Trophoblast cell (in vitro differentiated cells and primary cell): ENCODE data around the gene PAFAH1B2.

Experiments
- DNase-seq, 2 donors: peaks; one replicate each; pipeline ENCODE4 v3.0.0-alpha.2; 2016
- H2AFZ ChIP-seq: 2 replicates; pipeline ENCODE4 v1.6.1; 2013; ENCODE audit warnings: low read length, moderate library complexity, mild to moderate bottlenecking; ENCODE audit not compliant: insufficient read depth, poor library complexity
- H2AK5ac ChIP-seq: 2 replicates; pipeline ENCODE4 v1.6.1; 2013; ENCODE audit warnings: mild to moderate bottlenecking, low read length
- H2BK120ac ChIP-seq: 2 replicates; pipeline ENCODE4 v1.6.1; 2013; ENCODE audit warnings: low read length, mild to moderate bottlenecking, moderate library complexity; ENCODE audit not compliant: insufficient read depth, poor library complexity
- H2BK12ac ChIP-seq: 2 replicates; pipeline ENCODE4 v1.6.1; 2013; ENCODE audit warnings: mild to moderate bottlenecking, low read length, moderate library complexity
- H2BK5ac ChIP-seq: 2 replicates; pipeline ENCODE4 v1.6.1; 2013; ENCODE audit warnings: low read length, low read depth, moderate library complexity, mild to moderate bottlenecking; ENCODE audit not compliant: poor library complexity
- H3K14ac ChIP-seq: 2 replicates; pipeline ENCODE4 v1.6.1; 2013; ENCODE audit warnings: mild to moderate bottlenecking, low read length
- H3K18ac ChIP-seq: 2 replicates; pipeline ENCODE4 v1.6.1; 2013; ENCODE audit warnings: mild to moderate bottlenecking, low read length
- H3K23ac ChIP-seq: 2 replicates; pipeline ENCODE4 v1.6.1; 2013; ENCODE audit warnings: low read length
- H3K27ac ChIP-seq: 2 replicates; pipeline ENCODE4 v1.5.1; 2013; ENCODE audit warnings: low read depth, mild to moderate bottlenecking, inconsistent platforms, low read length, moderate library complexity
- H3K27me3 ChIP-seq: 2 replicates; pipeline ENCODE4 v1.6.1; 2013; ENCODE audit warnings: inconsistent platforms, mild to moderate bottlenecking, low read length, moderate library complexity; ENCODE audit not compliant: insufficient read depth
- H3K36me3 ChIP-seq, 2 experiments: 1 replicate in 1 of 2; 2 replicates in 1 of 2; pipeline ENCODE4 v1.6.1; 2013; ENCODE audit warnings: low read length in 2 of 2, mild to moderate bottlenecking in 2 of 2, moderate library complexity in 1 of 2; ENCODE audit not compliant: insufficient read depth in 2 of 2, control insufficient read depth in 1 of 2
- H3K4ac ChIP-seq: 2 replicates; pipeline ENCODE4 v1.6.1; 2013; ENCODE audit warnings: low read depth, mild to moderate bottlenecking, low read length, moderate library complexity
- H3K4me1 ChIP-seq, 2 experiments: 1 replicate in 1 of 2; 2 replicates in 1 of 2; pipeline ENCODE4 v1.6.1; 2013; ENCODE audit warnings: low read length in 2 of 2, mild to moderate bottlenecking in 2 of 2, moderate library complexity in 1 of 2; ENCODE audit not compliant: insufficient read depth in 2 of 2, control insufficient read depth in 1 of 2
- H3K4me2 ChIP-seq: 2 replicates; pipeline ENCODE4 v1.6.1; 2013; ENCODE audit warnings: inconsistent platforms, mild to moderate bottlenecking, low read length, moderate library complexity
- H3K4me3 ChIP-seq: 2 replicates; pipeline ENCODE4 v1.5.1; 2013; ENCODE audit warnings: mild to moderate bottlenecking, low read depth, low read length, inconsistent platforms
- H3K79me1 ChIP-seq: one replicate; pipeline ENCODE4 v1.6.1; 2013; ENCODE audit warnings: low read length
- H3K79me2 ChIP-seq: 2 replicates; pipeline ENCODE4 v1.6.1; 2013; ENCODE audit warnings: low read length, mild to moderate bottlenecking; ENCODE audit not compliant: control insufficient read depth, insufficient read depth, poor library complexity
- H3K9ac ChIP-seq: 2 replicates; pipeline ENCODE4 v1.6.1; 2013; ENCODE audit warnings: mild to moderate bottlenecking, low read length
- H3K9me3 ChIP-seq: 2 replicates; pipeline ENCODE4 v1.6.1; 2013; ENCODE audit warnings: low read depth, mild to moderate bottlenecking, control low read depth, inconsistent platforms, low read length; ENCODE audit not compliant: insufficient read depth
- H4K12ac ChIP-seq: 2 replicates; pipeline ENCODE4 v1.6.1; 2013; ENCODE audit warnings: low read depth, mild to moderate bottlenecking, low read length, moderate library complexity
- H4K8ac ChIP-seq: 2 replicates; pipeline ENCODE4 v1.6.1; 2013; ENCODE audit warnings: low read depth, mild to moderate bottlenecking, low read length, moderate library complexity
- H4K91ac ChIP-seq: one replicate; pipeline ENCODE4 v1.6.1; 2013; ENCODE audit warnings: low read depth, mild to moderate bottlenecking, low read length, moderate library complexity
- WGBS: extraction: QIAGEN DNeasy Blood & Tissue Kit; methylation state at CpG from one replicate; pipeline ENCODE4 v1.1.7; 2013; ENCODE audit warnings: missing lambda C conversion rate; ENCODE audit not compliant: insufficient read length, insufficient coverage; ENCODE audit errors: extremely low coverage; 5-methylcytosine and 5-hydroxymethylcytosine counted together

PAFAH1B2 gene

DNA sequence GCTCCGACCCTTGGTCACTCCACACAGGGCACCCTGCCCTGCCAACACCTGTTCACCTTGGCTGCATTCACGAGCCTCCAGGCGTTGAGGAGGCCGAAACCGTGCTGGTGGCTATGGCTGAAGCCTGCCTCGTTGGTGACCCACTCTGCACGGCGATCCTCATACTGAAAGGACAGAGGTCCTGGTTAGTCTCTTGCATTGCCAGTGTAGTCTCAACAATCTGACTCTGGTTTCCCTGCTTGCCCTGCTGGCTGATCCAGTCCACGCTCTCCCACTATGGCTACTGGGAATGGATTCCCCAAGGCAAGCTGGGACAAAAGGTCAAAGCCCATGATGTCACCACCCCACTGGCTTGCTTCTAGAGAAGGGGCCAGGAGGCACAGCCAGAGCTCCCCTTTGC, 74.9 kb downstream of the PAFAH1B2 start:
- Histone ChIP-seq H3K79me1 (no peaks in the 10 kb centered on the region), H3K36me3 (peaks cover 50 to 64% of the 10 kb centered on the region in 2 experiments), H4K91ac (no peak overlapping the region), H3K27ac (no peak overlapping the region), H3K14ac (no peak overlapping the region), H3K4me1 (peaks cover 0 to 5% of the 10 kb centered on the region in 2 experiments), H4K12ac (no peak overlapping the region), H3K9ac (no peak overlapping the region), H3K4me2 (no peak overlapping the region), H2AK5ac (no peak overlapping the region), H3K23ac (no peak overlapping the region), H3K79me2 (peaks cover 2% of the 10 kb centered on the region), H2BK120ac (no peak overlapping the region), H3K4ac (no peak overlapping the region), H4K8ac (no peak overlapping the region), H3K27me3 (no peaks in the 10 kb centered on the region), H3K18ac (no peak overlapping the region), H3K4me3 (no peak overlapping the region), H2AFZ (no peak overlapping the region), H2BK12ac (no peak overlapping the region), H2BK5ac (no peak overlapping the region), H3K9me3 (no peaks in the 10 kb centered on the region)
- no CpG with 5 or more reads among the region's 9 CpGs for WGBS
- DNase-seq = no peak

DNA sequence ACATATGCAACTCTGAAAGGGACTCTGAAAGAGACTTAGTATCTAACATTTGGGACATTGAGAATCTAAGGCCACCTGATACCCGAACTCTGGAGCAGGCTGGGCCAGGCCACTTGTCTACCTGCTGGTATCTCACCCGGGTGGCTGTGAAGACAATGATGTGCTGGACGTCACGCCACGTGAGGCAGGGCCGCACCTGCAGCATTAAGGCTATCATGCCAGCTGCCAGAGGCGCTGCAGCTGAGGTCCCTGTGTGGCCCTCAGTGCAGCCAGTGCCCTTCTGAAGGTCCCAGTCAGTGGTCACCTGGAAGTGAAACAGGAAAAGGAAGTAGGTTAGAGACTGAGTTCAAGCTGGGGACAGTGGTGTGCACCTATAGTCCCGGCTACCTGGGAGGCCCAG, 75.4 kb downstream of the PAFAH1B2 start:
- no peak overlapping the region for H2AK5ac ChIP-seq
- no peak overlapping the region for H3K4ac ChIP-seq
- no peaks in the 10 kb centered on the region for H3K9me3 ChIP-seq
- H3K27ac ChIP-seq = no peak overlapping the region
- H2BK5ac ChIP-seq = no peak overlapping the region
- no peak overlapping the region for H4K91ac ChIP-seq
- no peak overlapping the region for H4K8ac ChIP-seq
- H3K4me1 ChIP-seq = peaks cover 0 to 5% of the 10 kb centered on the region in 2 experiments
- H3K18ac ChIP-seq = no peak overlapping the region
- no peak overlapping the region for H2BK120ac ChIP-seq
- no peak for DNase-seq
- H3K79me1 ChIP-seq = no peaks in the 10 kb centered on the region
- no peaks in the 10 kb centered on the region for H3K27me3 ChIP-seq
- no peak overlapping the region for H4K12ac ChIP-seq
- H3K4me3 ChIP-seq = no peak overlapping the region
- no CpG with 5 or more reads among the region's 8 CpGs for WGBS
- H3K36me3 ChIP-seq = peaks cover 54 to 69% of the 10 kb centered on the region in 2 experiments
- H3K4me2 ChIP-seq = no peak overlapping the region
- H2BK12ac ChIP-seq = no peak overlapping the region
- H3K23ac ChIP-seq = no peak overlapping the region
- no peak overlapping the region for H2AFZ ChIP-seq
- peaks cover 2% of the 10 kb centered on the region for H3K79me2 ChIP-seq
- H3K9ac ChIP-seq = no peak overlapping the region
- H3K14ac ChIP-seq = no peak overlapping the region

DNA sequence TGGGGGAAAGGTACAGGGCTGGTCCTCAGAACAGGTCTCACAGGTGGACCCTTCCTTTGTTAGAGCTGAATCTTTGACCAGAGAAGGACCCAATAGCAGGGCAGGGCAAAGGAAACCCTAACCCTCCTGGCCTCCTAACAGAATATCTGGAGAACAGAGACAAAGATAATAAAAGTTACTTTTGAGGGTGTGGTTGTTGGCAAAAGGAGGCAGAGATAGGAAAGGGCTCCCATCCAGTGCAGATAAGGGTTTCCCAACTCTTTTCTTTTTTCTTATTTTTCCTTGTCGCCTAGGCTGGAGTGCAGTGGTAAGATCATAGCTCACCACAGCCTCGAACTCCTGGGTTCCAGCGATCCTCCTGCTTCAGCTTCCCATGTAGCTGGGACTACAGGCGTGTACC, 75.9 kb downstream of the PAFAH1B2 start:
- H4K12ac ChIP-seq = no peak overlapping the region
- WGBS = no CpG with 5 or more reads among the region's 4 CpGs
- no peak overlapping the region for H3K14ac ChIP-seq
- peaks cover 55 to 68% of the 10 kb centered on the region in 2 experiments for H3K36me3 ChIP-seq
- no peaks in the 10 kb centered on the region for H3K27me3 ChIP-seq
- H3K9me3 ChIP-seq = no peaks in the 10 kb centered on the region
- no peak overlapping the region for H2BK5ac ChIP-seq
- H3K4ac ChIP-seq = no peak overlapping the region
- no peak overlapping the region for H4K8ac ChIP-seq
- H2BK120ac ChIP-seq = no peak overlapping the region
- H2BK12ac ChIP-seq = no peak overlapping the region
- peaks cover 2% of the 10 kb centered on the region for H3K79me2 ChIP-seq
- H3K4me1 ChIP-seq = peaks cover 0 to 5% of the 10 kb centered on the region in 2 experiments
- no peak overlapping the region for H3K18ac ChIP-seq
- no peak for DNase-seq
- H3K79me1 ChIP-seq = no peaks in the 10 kb centered on the region
- H4K91ac ChIP-seq = no peak overlapping the region
- no peak overlapping the region for H3K4me3 ChIP-seq
- H3K27ac ChIP-seq = no peak overlapping the region
- no peak overlapping the region for H3K4me2 ChIP-seq
- H3K9ac ChIP-seq = no peak overlapping the region
- no peak overlapping the region for H3K23ac ChIP-seq
- H2AK5ac ChIP-seq = no peak overlapping the region
- no peak overlapping the region for H2AFZ ChIP-seq

DNA sequence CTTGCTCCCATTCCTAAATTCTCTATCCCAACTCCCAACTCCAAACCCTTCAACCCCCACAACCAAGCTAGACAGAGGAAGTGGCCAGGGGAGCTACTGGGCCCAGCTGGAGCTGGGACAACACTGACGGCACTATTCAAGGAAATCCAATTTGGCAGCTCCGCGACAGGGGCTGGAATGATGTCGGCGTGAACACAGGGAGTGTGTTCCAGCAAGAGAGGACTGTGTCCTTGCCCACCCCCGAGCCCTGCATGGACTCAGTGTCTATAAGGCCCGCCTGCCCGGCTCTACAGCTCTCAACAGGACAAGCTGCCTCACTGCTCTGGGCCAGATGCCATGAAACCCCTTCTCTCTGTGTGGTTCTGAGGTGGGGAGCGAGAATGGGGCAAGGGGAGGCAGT, 76.5 kb downstream of the PAFAH1B2 start:
- Histone ChIP-seq H3K79me1 (no peaks in the 10 kb centered on the region), H3K27me3 (no peaks in the 10 kb centered on the region)
- WGBS = no CpG with 5 or more reads among the region's 9 CpGs

More for the DNA sequence above, 76.5 kb downstream of the PAFAH1B2 start:
- H3K4me3 ChIP-seq = no peak overlapping the region
- H3K9ac ChIP-seq = no peak overlapping the region
- H3K79me2 ChIP-seq = peaks cover 2% of the 10 kb centered on the region
- no peak overlapping the region for H3K23ac ChIP-seq
- no peak overlapping the region for H2AK5ac ChIP-seq
- no peak overlapping the region for H4K91ac ChIP-seq
- H3K27ac ChIP-seq = no peak overlapping the region
- no peak overlapping the region for H3K4me2 ChIP-seq
- H4K12ac ChIP-seq = no peak overlapping the region
- peaks cover 60 to 72% of the 10 kb centered on the region in 2 experiments for H3K36me3 ChIP-seq
- H3K4ac ChIP-seq = no peak overlapping the region
- no peak overlapping the region for H2AFZ ChIP-seq
- H2BK12ac ChIP-seq = no peak overlapping the region
- no peak overlapping the region for H2BK120ac ChIP-seq
- H2BK5ac ChIP-seq = no peak overlapping the region
- no peaks in the 10 kb centered on the region for H3K9me3 ChIP-seq
- H3K4me1 ChIP-seq = peaks cover 0 to 5% of the 10 kb centered on the region in 2 experiments
- no peak for DNase-seq
- no peak overlapping the region for H3K18ac ChIP-seq
- H3K14ac ChIP-seq = no peak overlapping the region
- no peak overlapping the region for H4K8ac ChIP-seq
